A673 (cell line): ENCODE data around the gene CDK5RAP2. TPM values are rescaled to one million over a fixed set of nuclear protein-coding genes. Genes with fewer than 3 reads are reported as not detected.
A peak's percentile ranks its signal among the peaks of the same experiment; 100 is the strongest.

Source experiments
- BruUV-seq: library from RNA; stranded (reverse); fragments of 400-500 nt; replicated peaks from 2 replicates; lab custom pipeline; 2021; lab: Mats Ljungman, UMichigan
- CTCF ChIA-PET: fragments of 300-600 bp; sonication (Branson Sonifier 250); formaldehyde crosslinking; loops from one replicate; lab custom pipeline; 2022; ENCODE audit warnings: antibody characterized with exemption; lab: Charles Lee
- POLR2A ChIA-PET: fragments of 300-600 bp; sonication (Branson Sonifier 250); formaldehyde crosslinking; loops from one replicate; lab custom pipeline; 2022; ENCODE audit warnings: antibody characterized with exemption; ENCODE audit not compliant: low non-redundant PET; lab: Charles Lee
- DNase-seq: peaks from one replicate; pipeline ENCODE4 v3.0.0-alpha.2; 2015; ENCODE audit warnings: low spot score
- H3K27ac ChIP-seq: fragments of 200-600 bp; sonication (generic); 2 replicates; pipeline ENCODE4 v1.5.1; 2016; ENCODE audit warnings: mixed run types, low read depth, mild to moderate bottlenecking, mixed read lengths, antibody characterized with exemption, low read length; ENCODE audit not compliant: poor library complexity, severe bottlenecking
- H3K27me3 ChIP-seq: fragments of 200-600 bp; sonication (generic); replicated peaks from 2 replicates; pipeline ENCODE4 v1.6.1; 2017; ENCODE audit warnings: mixed run types, low read depth, mild to moderate bottlenecking, mixed read lengths, antibody characterized with exemption, low read length; ENCODE audit not compliant: insufficient read depth, poor library complexity
- H3K36me3 ChIP-seq: fragments of 200-600 bp; sonication (generic); 2 replicates; pipeline ENCODE4 v1.6.1; 2016; ENCODE audit warnings: mixed run types, mild to moderate bottlenecking, mixed read lengths, antibody characterized with exemption, low read length; ENCODE audit not compliant: insufficient read depth, poor library complexity, severe bottlenecking
- H3K4me1 ChIP-seq: fragments of 200-600 bp; sonication (generic); 2 replicates; pipeline ENCODE4 v1.6.1; 2017; ENCODE audit warnings: mixed run types, mild to moderate bottlenecking, mixed read lengths, antibody characterized with exemption, low read length; ENCODE audit not compliant: insufficient read depth, poor library complexity, severe bottlenecking
- H3K4me3 ChIP-seq: fragments of 200-600 bp; sonication (generic); 2 replicates; pipeline ENCODE4 v1.5.1; 2016; ENCODE audit warnings: low read depth, mixed run types, mild to moderate bottlenecking, mixed read lengths, low read length; ENCODE audit not compliant: poor library complexity, severe bottlenecking
- H3K9me3 ChIP-seq: fragments of 200-600 bp; sonication (generic); 2 replicates; pipeline ENCODE4 v1.6.1; 2016; ENCODE audit warnings: mixed run types, low read depth, mild to moderate bottlenecking, mixed read lengths, antibody characterized with exemption, low read length; ENCODE audit not compliant: poor library complexity, severe bottlenecking
- EZH2 ChIP-seq: fragments of 200-600 bp; sonication (generic); IDR thresholded peaks from 2 replicates; pipeline ENCODE4 v1.6.1; 2017; ENCODE audit warnings: borderline replicate concordance, low read depth, mild to moderate bottlenecking, mixed read lengths, antibody characterized with exemption, low read length; ENCODE audit not compliant: poor library complexity, severe bottlenecking
- intact Hi-C: fragments of 100-400 bp; cut with micrococcal nuclease; formaldehyde crosslinking; loops from one replicate; pipeline ENCODE4 v1.10.0; 2022; ENCODE audit not compliant: unreplicated experiment
- total RNA-seq: library from RNA; stranded (reverse); gene quantifications from 2 replicates; pipeline ENCODE4 v1.2.3, GENCODE V29; 2021
- TF ChIP-seq, protein P1 (sequence below): fragments of 300-800, 200-600 bp; sonication (generic); conservative IDR thresholded peaks from 2 replicates; pipeline ENCODE4 v1.5.1; 2017; ENCODE audit warnings: low read depth, mild to moderate bottlenecking, antibody characterized with exemption, low read length, moderate library complexity, mixed read lengths

CDK5RAP2 gene
- total RNA-seq, 1 experiment from 2014 or later: 94.5 TPM

DNA sequence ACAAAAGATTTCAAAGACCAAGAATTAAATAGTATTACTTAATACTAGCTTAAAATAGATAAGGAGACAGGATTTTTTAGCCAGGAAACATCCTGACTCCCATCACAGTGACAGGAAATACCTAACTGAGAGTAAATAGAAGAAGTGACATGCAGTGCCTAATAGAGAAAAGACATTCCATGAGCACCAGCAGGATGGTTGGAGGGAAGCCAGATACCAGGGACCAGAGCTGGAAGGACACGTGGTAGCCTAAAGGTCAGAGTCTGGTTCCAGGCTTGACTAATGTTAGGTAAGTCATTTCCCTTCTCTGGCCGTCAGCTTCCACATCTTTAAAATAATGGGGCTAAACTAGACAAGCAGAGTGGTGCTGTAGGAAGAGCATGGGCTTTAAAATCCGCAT, 41.6 kb downstream of the CDK5RAP2 start:
- no peak overlapping the region for H3K4me3 ChIP-seq
- no TSS peak for BruUV-seq
- no peak overlapping the region for H3K27ac ChIP-seq
- peaks cover 33% of the 10 kb centered on the region for H3K4me1 ChIP-seq
- ChIA-PET CTCF (no interaction called here), POLR2A (no interaction called here)
- peak; percentile 64 for DNase-seq
- H3K27me3 ChIP-seq: no peaks in the 10 kb centered on the region
- intact Hi-C loops: no loop called here
- TF ChIP-seq, protein P1, sequence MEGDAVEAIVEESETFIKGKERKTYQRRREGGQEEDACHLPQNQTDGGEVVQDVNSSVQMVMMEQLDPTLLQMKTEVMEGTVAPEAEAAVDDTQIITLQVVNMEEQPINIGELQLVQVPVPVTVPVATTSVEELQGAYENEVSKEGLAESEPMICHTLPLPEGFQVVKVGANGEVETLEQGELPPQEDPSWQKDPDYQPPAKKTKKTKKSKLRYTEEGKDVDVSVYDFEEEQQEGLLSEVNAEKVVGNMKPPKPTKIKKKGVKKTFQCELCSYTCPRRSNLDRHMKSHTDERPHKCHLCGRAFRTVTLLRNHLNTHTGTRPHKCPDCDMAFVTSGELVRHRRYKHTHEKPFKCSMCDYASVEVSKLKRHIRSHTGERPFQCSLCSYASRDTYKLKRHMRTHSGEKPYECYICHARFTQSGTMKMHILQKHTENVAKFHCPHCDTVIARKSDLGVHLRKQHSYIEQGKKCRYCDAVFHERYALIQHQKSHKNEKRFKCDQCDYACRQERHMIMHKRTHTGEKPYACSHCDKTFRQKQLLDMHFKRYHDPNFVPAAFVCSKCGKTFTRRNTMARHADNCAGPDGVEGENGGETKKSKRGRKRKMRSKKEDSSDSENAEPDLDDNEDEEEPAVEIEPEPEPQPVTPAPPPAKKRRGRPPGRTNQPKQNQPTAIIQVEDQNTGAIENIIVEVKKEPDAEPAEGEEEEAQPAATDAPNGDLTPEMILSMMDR: no peak
- no peak for TF ChIP-seq EZH2
- peaks cover 65% of the 10 kb centered on the region for H3K36me3 ChIP-seq
- no peaks in the 10 kb centered on the region for H3K9me3 ChIP-seq

DNA sequence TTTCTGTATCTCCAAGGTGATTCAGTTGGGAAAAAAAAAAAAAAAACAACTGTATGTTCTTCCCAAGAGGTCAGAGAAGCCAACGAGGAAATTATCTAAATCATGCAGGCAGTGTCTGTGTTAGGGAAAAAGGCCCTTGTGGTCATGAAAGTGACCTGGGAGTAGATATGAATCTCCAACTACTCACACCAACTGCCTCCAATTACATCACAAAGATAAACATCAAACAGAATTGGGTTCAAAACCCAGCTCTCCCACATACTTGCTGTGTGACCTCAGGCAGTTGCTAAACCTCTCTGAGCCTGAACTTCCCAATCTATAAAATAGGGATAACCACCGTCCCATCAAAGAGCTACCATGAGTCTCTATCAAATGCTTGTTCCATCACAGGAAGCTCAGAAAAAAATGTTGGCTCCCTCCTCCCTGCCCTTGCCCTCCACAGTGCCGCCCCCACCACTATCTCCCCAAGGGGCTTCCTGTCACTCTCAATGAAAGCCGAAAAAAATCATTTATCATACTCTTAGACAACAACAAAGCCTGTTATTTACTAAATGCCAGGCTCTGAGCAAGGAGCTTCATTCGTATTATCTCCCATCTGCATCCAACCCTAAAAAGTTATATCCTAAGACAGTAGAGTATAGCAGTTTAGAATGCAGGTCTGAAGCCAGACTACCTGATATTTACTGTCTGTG, 42.9 kb downstream of the CDK5RAP2 start:
- TF ChIP-seq, protein P1: no peak
- BruUV-seq: no TSS peak
- Histone ChIP-seq H3K27ac (no peak overlapping the region), H3K4me1 (peaks cover 33% of the 10 kb centered on the region), H3K27me3 (no peaks in the 10 kb centered on the region), H3K4me3 (no peak overlapping the region), H3K36me3 (peaks cover 69% of the 10 kb centered on the region), H3K9me3 (no peaks in the 10 kb centered on the region)
- intact Hi-C loops: no loop called here
- ChIA-PET CTCF (interaction anchor here (0.7 kb wide), 1 partner anchor 26 kb away, joined by 3 read pairs; no protein-coding TSS in a partner anchor), POLR2A (no interaction called here)
- DNase-seq: peak; percentile 25

DNA sequence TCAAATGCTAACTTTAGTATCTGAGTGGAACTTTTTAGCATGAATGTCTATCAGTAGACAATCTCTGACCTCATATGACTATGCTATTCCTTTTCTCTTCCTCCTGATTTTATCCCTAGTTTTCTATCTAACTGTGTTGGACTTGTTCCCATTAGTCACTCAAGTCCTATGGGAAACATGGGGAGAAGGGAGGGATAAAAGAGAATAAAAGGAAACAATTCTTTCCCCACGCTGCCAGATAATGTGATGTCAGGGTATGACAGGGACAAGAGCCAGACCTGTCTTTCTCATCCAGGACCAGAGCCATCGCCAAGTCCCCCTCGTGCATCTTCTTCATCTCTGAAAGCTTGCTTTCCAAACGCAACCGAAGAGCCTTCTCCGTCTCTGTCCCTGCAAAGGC, 43.9 kb downstream of the CDK5RAP2 start:
- no TSS peak for BruUV-seq
- ChIA-PET CTCF (interaction anchor here (0.6 kb wide), 1 partner anchor 79 kb away, joined by 3 read pairs; no protein-coding TSS in a partner anchor), POLR2A (no interaction called here)
- Histone ChIP-seq H3K36me3 (peaks cover 68% of the 10 kb centered on the region), H3K9me3 (no peaks in the 10 kb centered on the region), H3K27ac (no peak overlapping the region), H3K4me3 (no peak overlapping the region), H3K27me3 (no peaks in the 10 kb centered on the region), H3K4me1 (peaks cover 33% of the 10 kb centered on the region)
- intact Hi-C loops: no loop called here
- DNase-seq: no peak
- TF ChIP-seq, protein P1: no peak
- TF ChIP-seq EZH2: no peak
